Omental fat pad (tissue), 4 donors: ENCODE data around the gene LMAN2. TPM values are rescaled to one million over a fixed set of nuclear protein-coding genes. Genes with fewer than 3 reads are reported as not detected.

Source experiments
- ATAC-seq: fragments of 150-250 bp; one replicate; pipeline ENCODE4 v1.9.1; 2016; ENCODE audit warnings: mild to moderate bottlenecking, moderate library complexity; ENCODE audit not compliant: low FRiP score
- DNase-seq: peaks from one replicate; pipeline ENCODE4 v3.0.0-alpha.2; 2019; ENCODE audit warnings: low spot score
- total RNA-seq, 4 donors: library from RNA; depleted of rRNA; stranded (reverse); fragments of >200 nt; gene quantifications; one replicate each; pipeline ENCODE4 v1.1.0, GENCODE V29; 2016
- TF ChIP-seq, protein P1 (sequence below), 3 donors: fragments of 450-650 bp; IDR thresholded peaks; one replicate each; pipeline ENCODE4 v1.5.1; 2016 to 2017; ENCODE audit warnings: antibody characterized with exemption in 3 of 3, mild to moderate bottlenecking in 3 of 3, moderate library complexity in 2 of 3

Gene LMAN2
- total RNA-seq, 4 donors from 2014 or later, result 129 to 164 (median 144) TPM

DNA sequence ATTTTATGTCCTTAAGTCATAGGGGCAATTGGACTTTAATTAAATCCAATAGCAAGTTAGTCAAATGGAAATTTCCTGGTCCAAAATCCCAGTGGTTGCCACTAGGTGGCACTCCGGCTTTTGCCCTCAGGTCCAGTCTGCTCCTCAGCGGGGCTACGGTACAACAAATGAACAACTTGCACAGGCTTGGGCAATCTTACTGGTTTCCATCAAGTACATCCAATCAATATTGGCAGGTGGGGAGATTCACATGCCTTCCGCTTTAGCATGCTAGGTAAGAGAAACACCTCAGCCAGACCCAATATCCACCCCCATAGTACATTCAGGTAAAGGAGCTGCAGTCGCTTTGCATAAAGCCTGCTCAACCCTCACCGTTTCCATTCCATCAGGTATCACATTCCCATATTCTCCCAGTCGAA, 33.5 kb downstream of the LMAN2 start:
- ATAC-seq, result no peak
- DNase-seq, result peak; percentile 64
- TF ChIP-seq, protein P1, sequence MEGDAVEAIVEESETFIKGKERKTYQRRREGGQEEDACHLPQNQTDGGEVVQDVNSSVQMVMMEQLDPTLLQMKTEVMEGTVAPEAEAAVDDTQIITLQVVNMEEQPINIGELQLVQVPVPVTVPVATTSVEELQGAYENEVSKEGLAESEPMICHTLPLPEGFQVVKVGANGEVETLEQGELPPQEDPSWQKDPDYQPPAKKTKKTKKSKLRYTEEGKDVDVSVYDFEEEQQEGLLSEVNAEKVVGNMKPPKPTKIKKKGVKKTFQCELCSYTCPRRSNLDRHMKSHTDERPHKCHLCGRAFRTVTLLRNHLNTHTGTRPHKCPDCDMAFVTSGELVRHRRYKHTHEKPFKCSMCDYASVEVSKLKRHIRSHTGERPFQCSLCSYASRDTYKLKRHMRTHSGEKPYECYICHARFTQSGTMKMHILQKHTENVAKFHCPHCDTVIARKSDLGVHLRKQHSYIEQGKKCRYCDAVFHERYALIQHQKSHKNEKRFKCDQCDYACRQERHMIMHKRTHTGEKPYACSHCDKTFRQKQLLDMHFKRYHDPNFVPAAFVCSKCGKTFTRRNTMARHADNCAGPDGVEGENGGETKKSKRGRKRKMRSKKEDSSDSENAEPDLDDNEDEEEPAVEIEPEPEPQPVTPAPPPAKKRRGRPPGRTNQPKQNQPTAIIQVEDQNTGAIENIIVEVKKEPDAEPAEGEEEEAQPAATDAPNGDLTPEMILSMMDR (IDR thresholded peaks at IDR 0.05), result peak in 1 of 3 donors; percentile 79

DNA sequence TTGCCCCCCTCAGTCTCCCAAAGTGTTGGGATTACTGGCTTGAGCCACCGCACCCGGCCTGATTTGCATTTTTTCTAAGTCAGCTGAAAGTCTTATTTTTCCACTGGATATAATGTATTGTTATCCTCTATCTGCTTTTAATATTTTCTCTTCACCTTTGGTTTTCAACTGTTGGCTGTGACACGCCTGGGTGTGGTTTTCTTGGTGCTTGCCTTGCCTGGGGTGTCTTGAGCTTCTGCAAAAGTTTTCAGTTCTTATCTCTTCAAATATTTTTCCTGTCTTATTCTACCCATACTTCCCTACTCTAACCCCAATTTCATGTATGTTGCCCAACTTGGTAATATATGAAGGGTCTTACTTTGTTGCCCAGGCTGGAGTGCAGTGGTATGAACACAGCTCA, 35.5 kb downstream of the LMAN2 start:
- TF ChIP-seq, protein P1 (IDR thresholded peaks at IDR 0.05), result no peak
- ATAC-seq (no peak), DNase-seq (no peak)

DNA sequence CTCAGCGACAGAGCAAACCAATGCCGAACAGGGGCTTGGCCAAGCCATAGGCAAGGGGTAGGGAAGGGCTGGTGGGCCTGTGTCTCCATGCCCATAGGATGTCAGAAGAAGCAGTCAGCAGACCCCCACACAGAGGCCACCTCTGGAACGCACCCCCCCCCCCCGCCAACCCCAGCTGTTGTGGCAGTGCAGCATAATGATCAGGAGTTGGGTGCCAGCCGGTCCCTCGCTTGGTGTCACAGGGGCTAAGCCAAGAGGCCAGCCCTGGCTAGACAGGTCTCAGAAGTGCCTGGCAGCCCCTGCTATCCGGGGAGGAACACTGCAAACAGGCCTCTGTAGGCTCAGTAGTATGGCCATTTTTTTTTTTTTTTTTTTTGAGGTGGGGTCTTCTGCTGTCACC, 36.1 kb downstream of the LMAN2 start:
- no peak for ATAC-seq
- TF ChIP-seq, protein P1 (IDR thresholded peaks at IDR 0.05), result no peak
- DNase-seq, result no peak

DNA sequence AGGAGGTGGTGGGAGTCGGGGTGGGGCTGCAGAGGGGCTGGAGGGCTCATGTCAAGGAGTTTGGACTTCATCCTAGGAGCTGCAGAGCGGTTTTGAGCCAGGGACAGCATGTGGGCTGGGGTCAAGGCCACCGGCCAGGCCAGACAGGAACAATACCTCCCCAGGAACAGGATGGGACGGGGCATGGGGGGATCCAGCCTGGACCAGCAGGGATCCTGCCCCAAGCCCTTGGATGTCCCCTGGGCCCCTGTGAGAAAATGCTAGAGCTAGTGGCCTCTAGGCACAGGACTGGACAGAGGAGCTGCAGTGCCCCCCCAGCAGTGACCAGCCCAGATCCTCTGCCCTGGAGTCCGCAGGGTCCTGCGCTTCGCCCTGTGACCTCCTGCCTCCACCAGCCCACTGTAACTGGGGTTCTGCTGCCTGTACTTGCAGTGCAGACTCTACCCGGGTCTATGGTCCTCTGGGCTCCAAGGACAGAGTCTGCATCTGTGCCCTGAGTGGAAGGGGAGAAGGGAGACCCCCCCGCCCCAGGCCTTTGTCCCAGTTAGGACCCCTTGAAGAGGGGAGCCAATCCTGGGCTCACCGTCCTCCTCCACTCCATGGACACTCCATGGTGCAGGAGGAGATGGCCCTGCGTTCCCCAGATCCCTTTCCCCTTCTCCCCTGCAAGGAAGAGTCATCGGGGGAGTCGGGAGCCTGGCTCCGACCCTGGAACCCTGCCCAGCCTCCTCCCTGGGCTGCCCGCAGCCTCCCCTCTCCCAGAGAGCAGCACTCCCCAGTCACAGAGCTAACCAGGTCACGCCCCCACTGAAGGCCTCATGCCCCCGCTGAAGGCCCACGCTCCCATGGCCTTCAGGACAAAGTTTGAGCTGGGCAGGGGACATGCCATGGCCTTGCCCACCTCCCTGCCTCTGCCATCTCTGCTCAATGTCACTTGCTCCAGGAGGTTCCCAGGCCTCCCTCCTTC, 36.8 kb downstream of the LMAN2 start:
- no peak for DNase-seq
- no peak for ATAC-seq
- TF ChIP-seq, protein P1 (IDR thresholded peaks at IDR 0.05), result no peak

DNA sequence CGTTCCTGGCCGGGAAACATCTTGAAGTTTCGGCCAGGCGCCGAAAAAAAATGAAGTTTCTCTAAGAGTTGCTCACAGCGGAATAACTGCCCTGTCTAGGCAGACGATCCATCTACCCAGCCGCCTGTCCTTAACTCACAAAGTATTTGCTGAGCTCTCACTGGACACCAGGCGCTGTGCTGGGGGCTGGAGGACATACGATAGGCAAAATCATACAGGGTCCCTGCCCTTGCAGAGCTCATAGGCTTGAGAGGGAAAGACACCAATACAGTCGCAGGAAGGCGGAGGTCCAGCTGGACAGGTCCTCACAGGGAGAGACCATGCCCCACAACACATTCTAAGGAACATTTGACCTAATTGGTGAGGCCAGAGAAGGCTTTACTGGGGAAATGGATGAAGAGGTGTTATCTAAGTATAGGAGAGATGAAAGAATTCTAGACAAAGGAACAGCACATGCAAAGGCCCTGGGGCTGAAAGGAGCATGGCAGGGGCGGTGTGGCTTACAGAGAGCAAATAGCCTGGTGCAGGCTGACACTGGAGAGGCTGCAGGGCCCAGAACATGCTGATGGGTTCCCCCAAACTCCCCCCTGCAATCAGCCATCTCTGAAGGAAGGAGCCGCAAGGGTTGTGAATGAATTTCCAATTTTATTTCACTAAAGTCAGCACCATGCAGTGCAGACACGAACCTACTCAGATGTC, 37.8 kb downstream of the LMAN2 start:
- DNase-seq (no peak), ATAC-seq (no peak)
- TF ChIP-seq, protein P1 (IDR thresholded peaks at IDR 0.05), result no peak

DNA sequence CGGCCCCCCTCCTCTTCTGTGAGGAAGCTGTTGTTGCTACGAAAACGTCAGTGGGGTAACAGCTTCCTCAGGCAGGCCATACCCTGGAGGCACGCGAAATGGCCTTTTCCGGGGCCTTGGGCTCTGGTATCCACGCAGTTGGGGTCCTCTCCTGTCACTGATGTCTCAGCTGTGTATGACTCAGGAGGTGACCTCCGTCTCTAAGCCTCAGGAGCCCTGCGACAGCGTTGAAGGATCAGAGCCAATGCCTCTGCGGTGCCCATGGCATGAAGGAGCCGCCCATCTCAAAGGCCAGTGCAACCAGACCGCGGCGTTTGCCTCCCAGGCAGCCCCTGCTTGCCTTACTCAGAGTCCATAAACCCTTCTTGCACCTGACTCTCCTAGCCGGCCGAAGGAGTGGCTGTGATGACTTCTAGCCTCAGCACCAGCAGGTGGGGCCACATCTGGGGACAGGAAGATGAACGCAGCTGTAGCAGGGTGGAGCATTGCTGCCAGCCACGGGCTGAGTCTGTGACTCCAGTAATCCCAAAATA, 38.8 kb downstream of the LMAN2 start:
- DNase-seq, result no peak
- no peak for ATAC-seq
- TF ChIP-seq, protein P1 (IDR thresholded peaks at IDR 0.05), result no peak
